ENCODE measurements around the gene EDIL3.

DNA sequence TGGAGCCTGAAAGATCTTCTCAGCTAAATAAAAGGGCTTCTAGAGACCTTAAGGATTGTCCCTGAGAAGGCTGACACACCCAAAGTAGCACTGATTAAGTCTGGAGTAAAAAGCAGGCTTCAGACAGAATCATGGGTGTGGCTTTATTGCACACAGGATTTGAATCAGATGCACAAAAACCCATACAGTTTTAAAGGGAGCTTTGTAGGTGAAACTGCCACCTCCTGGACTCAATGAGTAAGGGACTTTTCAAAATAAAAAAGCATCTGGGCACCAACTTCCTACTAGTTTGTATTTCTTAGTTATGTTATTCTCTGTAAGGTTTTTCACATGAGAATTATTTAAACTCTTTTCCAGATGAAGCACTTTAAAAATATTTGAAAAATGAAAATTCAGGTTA lies 129.4 kb downstream of the EDIL3 start:
- TF ChIP-seq POLR2AphosphoS5 (IDR thresholded peaks at IDR 0.05; ENCODE audit: low read depth, low read length) (no peak), TAF1 (IDR thresholded peaks at IDR 0.05; ENCODE audit: borderline replicate concordance, insufficient read depth, low read length) (no peak), SIN3A (IDR thresholded peaks at IDR 0.05; ENCODE audit: borderline replicate concordance, insufficient read depth, low read length) (no peak), FOXP2 (optimal IDR thresholded peaks at IDR 0.05; ENCODE audit: borderline replicate concordance, extremely low read depth, extremely low read length, insufficient read depth) (no peak)
- TF ChIP-seq, protein P1, sequence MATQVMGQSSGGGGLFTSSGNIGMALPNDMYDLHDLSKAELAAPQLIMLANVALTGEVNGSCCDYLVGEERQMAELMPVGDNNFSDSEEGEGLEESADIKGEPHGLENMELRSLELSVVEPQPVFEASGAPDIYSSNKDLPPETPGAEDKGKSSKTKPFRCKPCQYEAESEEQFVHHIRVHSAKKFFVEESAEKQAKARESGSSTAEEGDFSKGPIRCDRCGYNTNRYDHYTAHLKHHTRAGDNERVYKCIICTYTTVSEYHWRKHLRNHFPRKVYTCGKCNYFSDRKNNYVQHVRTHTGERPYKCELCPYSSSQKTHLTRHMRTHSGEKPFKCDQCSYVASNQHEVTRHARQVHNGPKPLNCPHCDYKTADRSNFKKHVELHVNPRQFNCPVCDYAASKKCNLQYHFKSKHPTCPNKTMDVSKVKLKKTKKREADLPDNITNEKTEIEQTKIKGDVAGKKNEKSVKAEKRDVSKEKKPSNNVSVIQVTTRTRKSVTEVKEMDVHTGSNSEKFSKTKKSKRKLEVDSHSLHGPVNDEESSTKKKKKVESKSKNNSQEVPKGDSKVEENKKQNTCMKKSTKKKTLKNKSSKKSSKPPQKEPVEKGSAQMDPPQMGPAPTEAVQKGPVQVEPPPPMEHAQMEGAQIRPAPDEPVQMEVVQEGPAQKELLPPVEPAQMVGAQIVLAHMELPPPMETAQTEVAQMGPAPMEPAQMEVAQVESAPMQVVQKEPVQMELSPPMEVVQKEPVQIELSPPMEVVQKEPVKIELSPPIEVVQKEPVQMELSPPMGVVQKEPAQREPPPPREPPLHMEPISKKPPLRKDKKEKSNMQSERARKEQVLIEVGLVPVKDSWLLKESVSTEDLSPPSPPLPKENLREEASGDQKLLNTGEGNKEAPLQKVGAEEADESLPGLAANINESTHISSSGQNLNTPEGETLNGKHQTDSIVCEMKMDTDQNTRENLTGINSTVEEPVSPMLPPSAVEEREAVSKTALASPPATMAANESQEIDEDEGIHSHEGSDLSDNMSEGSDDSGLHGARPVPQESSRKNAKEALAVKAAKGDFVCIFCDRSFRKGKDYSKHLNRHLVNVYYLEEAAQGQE (IDR thresholded peaks at IDR 0.05; ENCODE audit: insufficient read depth in 1 of 2, low read depth in 2 of 2, low read length in 2 of 2) = no peak

Measured in PFSK-1 (cell line).